Activated CD8-positive, alpha-beta T cell treated with anti-CD3 and anti-CD28 coated beads for 36 hours (primary cell): ENCODE results near the gene CDC42BPB. TPM values are rescaled to one million over a fixed set of nuclear protein-coding genes. Genes with fewer than 3 reads are reported as not detected.

ENCODE experiments used
- ATAC-seq: fragments of 200-7000 bp; cut with Tn5 transposase; one replicate; pipeline ENCODE4 v1.10.0; 2021; ENCODE audit warnings: mild to moderate bottlenecking, moderate library complexity
- CTCF ChIA-PET: fragments of 350-600 bp; sonication (Branson Sonifier 250); formaldehyde crosslinking; loops from one replicate; lab custom pipeline; 2021; ENCODE audit warnings: antibody characterized with exemption; lab: Charles Lee
- POLR2A ChIA-PET: fragments of 350-600 bp; sonication (Branson Sonifier 250); formaldehyde crosslinking; loops from one replicate; lab custom pipeline; 2021; ENCODE audit warnings: antibody characterized with exemption; lab: Charles Lee
- DNase-seq: peaks from one replicate; pipeline ENCODE4 v3.0.0-alpha.2; 2020
- H3K27ac Mint-ChIP-seq: one replicate; pipeline ENCODE4 v1.8.0; 2021; ENCODE audit warnings: mild to moderate bottlenecking, mixed read lengths
- H3K27me3 Mint-ChIP-seq: one replicate; pipeline ENCODE4 v1.8.0; 2021; ENCODE audit warnings: mixed read lengths
- H3K36me3 Mint-ChIP-seq: one replicate; pipeline ENCODE4 v1.8.0; 2021; ENCODE audit warnings: low read depth, mixed read lengths
- H3K4me1 Mint-ChIP-seq: one replicate; pipeline ENCODE4 v1.8.0; 2021; ENCODE audit warnings: low read depth, mixed read lengths
- H3K4me3 Mint-ChIP-seq: one replicate; pipeline ENCODE4 v1.8.0; 2021; ENCODE audit warnings: mild to moderate bottlenecking, moderate library complexity, mixed read lengths
- H3K9me3 Mint-ChIP-seq: one replicate; pipeline ENCODE4 v1.8.0; 2021; ENCODE audit warnings: mixed read lengths
- CTCF ChIP-seq: fragments of 200-600 bp; IDR thresholded peaks from one replicate; pipeline ENCODE4 v1.8.0; 2022; ENCODE audit warnings: antibody characterized with exemption, mild to moderate bottlenecking
- intact Hi-C: fragments of 100-400 bp; cut with micrococcal nuclease; formaldehyde crosslinking; loops from one replicate; pipeline ENCODE4 v1.10.0; 2022
- total RNA-seq, 2 experiments: library from RNA; stranded (reverse); gene quantifications; one replicate each; pipeline ENCODE4 v1.2.3, GENCODE V29; 2021

Gene CDC42BPB
- total RNA-seq, 2 experiments from 2014 or later = 0.72 to 0.96 TPM

GRCh38 chr14:102892651-102893050, 164.7 kb downstream of the CDC42BPB start:
- intact Hi-C loops = no loop called here
- CTCF ChIA-PET = no interaction called here
- DNase-seq (no peak), ATAC-seq (no peak)
- POLR2A ChIA-PET = no interaction called here
- no peak for TF ChIP-seq CTCF
- Mint-ChIP-seq H3K4me1 (peaks cover 3% of the 10 kb centered on the region), H3K9me3 (no peaks in the 10 kb centered on the region), H3K27me3 (no peaks in the 10 kb centered on the region), H3K27ac (no peak overlapping the region), H3K4me3 (no peak overlapping the region), H3K36me3 (peaks cover 26% of the 10 kb centered on the region)

- DNase-seq (no peak), ATAC-seq (no peak)
- no peaks in the 10 kb centered on the region for H3K27me3 Mint-ChIP-seq
- intact Hi-C loops = no loop called here
- peaks cover 31% of the 10 kb centered on the region for H3K36me3 Mint-ChIP-seq
- peaks cover 3% of the 10 kb centered on the region for H3K4me1 Mint-ChIP-seq
- POLR2A ChIA-PET = no interaction called here
- H3K27ac Mint-ChIP-seq = no peak overlapping the region
- H3K4me3 Mint-ChIP-seq = no peak overlapping the region
- TF ChIP-seq CTCF = no peak
- CTCF ChIA-PET = no interaction called here
- no peaks in the 10 kb centered on the region for H3K9me3 Mint-ChIP-seq
These were observed 165.8 kb downstream of the CDC42BPB start for GRCh38 chr14:102891556-102891955.

GRCh38 chr14:102891111-102891510, 166.2 kb downstream of the CDC42BPB start:
- no peak for TF ChIP-seq CTCF
- intact Hi-C loops = no loop called here
- Mint-ChIP-seq H3K4me1 (peaks cover 3% of the 10 kb centered on the region), H3K27me3 (no peaks in the 10 kb centered on the region), H3K27ac (no peak overlapping the region), H3K4me3 (no peak overlapping the region), H3K9me3 (no peaks in the 10 kb centered on the region), H3K36me3 (peaks cover 35% of the 10 kb centered on the region)
- no peak for DNase-seq
- ChIA-PET CTCF (no interaction called here), POLR2A (interaction anchor here (0.7 kb wide), 1 partner anchor 40 kb away, joined by 3 read pairs; no protein-coding TSS in a partner anchor)
- no peak for ATAC-seq

- H3K4me1 Mint-ChIP-seq = peaks cover 3% of the 10 kb centered on the region
- TF ChIP-seq CTCF = no peak
- no peak for ATAC-seq
- CTCF ChIA-PET = interaction anchor here (1.4 to 1.6 kb wide), 2 partner anchors 13 to 195 kb away, joined by 3 to 4 read pairs; no protein-coding TSS in a partner anchor
- no peaks in the 10 kb centered on the region for H3K9me3 Mint-ChIP-seq
- H3K27me3 Mint-ChIP-seq = no peaks in the 10 kb centered on the region
- POLR2A ChIA-PET = no interaction called here
- intact Hi-C loops = no loop called here
- no peak overlapping the region for H3K4me3 Mint-ChIP-seq
- no peak overlapping the region for H3K27ac Mint-ChIP-seq
- DNase-seq = no peak
- H3K36me3 Mint-ChIP-seq = peaks cover 38% of the 10 kb centered on the region
These were observed 167.7 kb downstream of the CDC42BPB start for GRCh38 chr14:102889615-102890014.

- no peaks in the 10 kb centered on the region for H3K27me3 Mint-ChIP-seq
These were observed 168.6 kb downstream of the CDC42BPB start for GRCh38 chr14:102888748-102889147.

More at GRCh38 chr14:102888748-102889147, 168.6 kb downstream of the CDC42BPB start:
- Mint-ChIP-seq H3K36me3 (peaks cover 42% of the 10 kb centered on the region), H3K27ac (no peak overlapping the region), H3K4me1 (peaks cover 3% of the 10 kb centered on the region), H3K4me3 (no peak overlapping the region), H3K9me3 (no peaks in the 10 kb centered on the region)
- no peak for ATAC-seq
- DNase-seq = no peak
- no peak for TF ChIP-seq CTCF
- ChIA-PET CTCF (interaction anchor here (0.6 to 1.6 kb wide), 2 partner anchors 14 to 114 kb away, joined by 3 read pairs; no protein-coding TSS in a partner anchor), POLR2A (no interaction called here)
- intact Hi-C loops = no loop called here
